GM18507 (cell line): ENCODE measurements around the gene ADAMTS1.

Source experiments
- DNase-seq: peaks from one replicate; pipeline ENCODE4 v3.0.0; 2011; ENCODE audit warnings: low read depth; ENCODE audit not compliant: insufficient read length; ENCODE audit errors: extremely low spot score
- FAIRE-seq: peaks from 2 replicates; lab custom pipeline; 2011; peaks lifted over from hg19 to GRCh38; lab: Jason Lieb, UNC

Gene ADAMTS1

GRCh38 chr21:26795412-26795805 lies 49.8 kb downstream of the ADAMTS1 start:
- no peak for FAIRE-seq

GRCh38 chr21:26794597-26795411 lies 50.4 kb downstream of the ADAMTS1 start:
- no peak for DNase-seq
- no peak for FAIRE-seq

More at GRCh38 chr21:26795412-26795805, 49.8 kb downstream of the ADAMTS1 start:
- no peak for DNase-seq

- DNase-seq, result no peak
- FAIRE-seq, result no peak
Observed at GRCh38 chr21:26790296-26790695, 54.9 kb downstream of the ADAMTS1 start.

GRCh38 chr21:26788790-26789189 lies 56.4 kb downstream of the ADAMTS1 start:
- FAIRE-seq (no peak), DNase-seq (no peak)
